Fibroblast of upper back skin (primary cell): ENCODE data around the gene SYNC.
"Not testable (repeated sequence)": the region's sequence is repeated elsewhere in the genome, so short reads cannot be mapped to it uniquely, and the experiment has no call there.

ENCODE experiments used
- DNase-seq: peaks from one replicate; pipeline ENCODE4 v3.0.0-alpha.2; 2013

Gene SYNC

GRCh38 chr1:32639489-32640075, 63.0 kb downstream of the SYNC start:
- DNase-seq: peak; percentile 58

GRCh38 chr1:32636914-32637645, 65.5 kb downstream of the SYNC start:
- DNase-seq: no peak

- DNase-seq: no peak
Observed at GRCh38 chr1:32635508-32636277, 66.9 kb downstream of the SYNC start.

GRCh38 chr1:32632829-32633228, 69.7 kb downstream of the SYNC start:
- no peak for DNase-seq

GRCh38 chr1:32630173-32630572, 72.4 kb downstream of the SYNC start:
- not testable (repeated sequence) for DNase-seq
